ACC112 (cell line): ENCODE measurements around the gene HCN2.
A peak's percentile ranks its signal among the peaks of the same experiment; 100 is the strongest.

ENCODE experiments used
- H2AFZ ChIP-seq: fragments of 200-600 bp; sonication (generic); one replicate; pipeline ENCODE4 v1.6.0; 2017; ENCODE audit warnings: antibody characterized with exemption, low read length; ENCODE audit not compliant: unreplicated experiment
- H3K27ac ChIP-seq: fragments of 200-600 bp; sonication (generic); 2 replicates; pipeline ENCODE4 v1.5.1; 2014; ENCODE audit warnings: low read depth, mild to moderate bottlenecking, antibody characterized with exemption, low read length, moderate library complexity
- H3K27me3 ChIP-seq: fragments of 200-600 bp; sonication (generic); 2 replicates; pipeline ENCODE4 v1.6.1; 2014; ENCODE audit warnings: mild to moderate bottlenecking, antibody characterized with exemption, low read length, moderate library complexity, mixed read lengths; ENCODE audit not compliant: insufficient read depth
- H3K36me3 ChIP-seq: fragments of 200-600 bp; sonication (generic); 2 replicates; pipeline ENCODE4 v1.6.1; 2016; ENCODE audit warnings: mild to moderate bottlenecking, antibody characterized with exemption, low read length, moderate library complexity, mixed read lengths; ENCODE audit not compliant: insufficient read depth
- H3K4me1 ChIP-seq: fragments of 200-600 bp; sonication (generic); one replicate; pipeline ENCODE4 v1.6.1; 2016; ENCODE audit warnings: low read length, mixed read lengths; ENCODE audit not compliant: insufficient read depth, unreplicated experiment, control insufficient read depth
- H3K4me3 ChIP-seq: fragments of 200-600 bp; sonication (generic); 2 replicates; pipeline ENCODE4 v1.5.1; 2014; ENCODE audit warnings: mild to moderate bottlenecking, low read depth, low read length
- H3K79me2 ChIP-seq: fragments of 200-600 bp; sonication (generic); one replicate; pipeline ENCODE4 v1.6.0; 2016; ENCODE audit warnings: low read length; ENCODE audit not compliant: control insufficient read depth, unreplicated experiment, insufficient read depth

Gene HCN2

DNA sequence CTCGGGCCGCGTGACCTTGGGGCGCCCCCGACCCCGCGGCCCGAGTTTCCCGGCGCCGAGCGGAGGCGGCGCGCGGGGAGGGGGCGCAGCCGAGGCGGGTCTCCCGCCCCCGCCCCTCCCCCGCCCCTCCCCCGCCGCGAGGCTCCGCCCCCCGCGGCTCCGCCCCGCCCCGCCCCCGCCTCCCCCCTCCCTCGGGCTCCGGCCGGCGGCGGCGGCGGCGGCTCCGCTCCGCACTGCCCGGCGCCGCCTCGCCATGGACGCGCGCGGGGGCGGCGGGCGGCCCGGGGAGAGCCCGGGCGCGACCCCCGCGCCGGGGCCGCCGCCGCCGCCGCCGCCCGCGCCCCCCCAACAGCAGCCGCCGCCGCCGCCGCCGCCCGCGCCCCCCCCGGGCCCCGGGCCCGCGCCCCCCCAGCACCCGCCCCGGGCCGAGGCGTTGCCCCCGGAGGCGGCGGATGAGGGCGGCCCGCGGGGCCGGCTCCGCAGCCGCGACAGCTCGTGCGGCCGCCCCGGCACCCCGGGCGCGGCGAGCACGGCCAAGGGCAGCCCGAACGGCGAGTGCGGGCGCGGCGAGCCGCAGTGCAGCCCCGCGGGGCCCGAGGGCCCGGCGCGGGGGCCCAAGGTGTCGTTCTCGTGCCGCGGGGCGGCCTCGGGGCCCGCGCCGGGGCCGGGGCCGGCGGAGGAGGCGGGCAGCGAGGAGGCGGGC lies at the start of gene HCN2:
TSS of gene HCN2 (plus strand) at position 189 of the 703 bp plus-strand sequence. CDS start at position 254, 65 bp downstream.
- Histone ChIP-seq H3K27me3 (peaks cover 9% of the 10 kb centered on the region; the same call in 1 of the 2 replicates), H3K4me3 (peak within 1 kb of the TSS; percentile 33; the same call in 1 of the 2 replicates), H3K79me2 (no peaks in the 10 kb centered on the region), H3K36me3 (no peaks in the 10 kb centered on the region), H3K27ac (no peak within 1 kb of the TSS), H2AFZ (no peak within 1 kb of the TSS), H3K4me1 (peaks cover 15% of the 10 kb centered on the region)

GRCh38 chr19:540867-541637 lies 48.6 kb upstream of the HCN2 start:
- H3K4me1 ChIP-seq = no peaks in the 10 kb centered on the region
- no peaks in the 10 kb centered on the region for H3K27me3 ChIP-seq
- H2AFZ ChIP-seq = no peak overlapping the region
- no peaks in the 10 kb centered on the region for H3K36me3 ChIP-seq
- H3K27ac ChIP-seq = no peak overlapping the region
- no peaks in the 10 kb centered on the region for H3K79me2 ChIP-seq
- no peak overlapping the region for H3K4me3 ChIP-seq

GRCh38 chr19:541699-542098 lies 48.0 kb upstream of the HCN2 start:
- Histone ChIP-seq H3K27me3 (no peaks in the 10 kb centered on the region), H3K36me3 (no peaks in the 10 kb centered on the region), H2AFZ (no peak overlapping the region), H3K4me3 (no peak overlapping the region), H3K79me2 (no peaks in the 10 kb centered on the region), H3K27ac (no peak overlapping the region), H3K4me1 (no peaks in the 10 kb centered on the region)

GRCh38 chr19:542173-542866 lies 47.4 kb upstream of the HCN2 start:
- Histone ChIP-seq H3K4me3 (no peak overlapping the region), H3K79me2 (no peaks in the 10 kb centered on the region), H2AFZ (no peak overlapping the region), H3K27me3 (no peaks in the 10 kb centered on the region), H3K36me3 (no peaks in the 10 kb centered on the region), H3K27ac (no peak overlapping the region), H3K4me1 (no peaks in the 10 kb centered on the region)

DNA sequence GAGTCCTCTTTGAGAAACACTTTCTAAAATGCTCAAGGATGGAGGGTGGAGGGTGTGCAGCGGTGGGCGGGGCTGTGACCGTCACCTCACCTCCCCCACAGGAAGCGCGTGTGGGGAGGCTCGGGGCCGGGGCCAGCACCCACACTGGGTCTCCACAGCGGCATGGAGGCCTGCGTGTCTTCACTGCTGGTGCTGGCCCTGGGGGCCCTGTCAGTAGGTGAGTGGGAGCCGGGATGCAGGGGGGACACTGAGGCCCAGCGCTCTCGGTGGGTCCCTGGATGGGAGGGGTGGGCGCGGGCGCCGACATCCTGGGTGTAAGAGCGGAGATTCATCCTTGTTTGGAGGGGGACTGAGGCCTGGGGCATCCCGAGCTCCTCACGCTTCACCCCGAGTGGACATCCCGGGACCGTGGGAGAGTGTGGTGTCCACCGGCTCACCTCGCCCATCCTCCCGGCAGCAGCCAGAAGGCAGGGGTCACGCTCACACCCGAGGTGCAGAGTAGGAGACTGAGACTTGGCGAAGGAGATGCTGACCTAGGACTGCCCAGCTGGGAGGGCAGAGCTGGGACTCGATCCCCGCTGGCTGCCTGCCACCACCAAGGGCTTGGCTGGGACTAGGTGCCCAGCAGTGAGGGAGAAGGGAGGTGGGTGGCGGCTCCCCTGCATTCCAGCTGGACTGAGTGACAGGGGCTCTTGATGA lies 45.6 kb upstream of the HCN2 start, which contains the start of gene GZMM:
TSS of gene GZMM (plus strand) at position 144 of the 699 bp plus-strand sequence. CDS start at position 163, 19 bp downstream.
- H3K4me1 ChIP-seq = no peaks in the 10 kb centered on the region
- no peak within 1 kb of the TSS for H3K27ac ChIP-seq
- H2AFZ ChIP-seq = no peak within 1 kb of the TSS

DNA sequence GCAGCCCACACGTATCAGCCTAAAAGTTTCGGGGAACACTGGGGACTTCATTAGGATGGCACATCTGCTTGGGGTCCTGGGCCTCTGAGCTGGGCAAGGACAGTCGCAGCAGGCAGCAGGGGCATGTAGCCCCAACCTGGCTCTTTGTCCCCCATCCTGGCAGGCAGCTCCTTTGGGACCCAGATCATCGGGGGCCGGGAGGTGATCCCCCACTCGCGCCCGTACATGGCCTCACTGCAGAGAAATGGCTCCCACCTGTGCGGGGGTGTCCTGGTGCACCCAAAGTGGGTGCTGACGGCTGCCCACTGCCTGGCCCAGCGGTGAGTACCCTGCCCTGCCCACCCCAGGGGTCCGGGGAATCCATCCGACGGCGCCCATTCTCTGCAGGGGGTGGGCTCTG lies 42.6 kb upstream of the HCN2 start:
- H3K36me3 ChIP-seq = no peaks in the 10 kb centered on the region
- no peaks in the 10 kb centered on the region for H3K4me1 ChIP-seq
- H3K4me3 ChIP-seq = no peak overlapping the region
- no peak overlapping the region for H3K27ac ChIP-seq
- no peak overlapping the region for H2AFZ ChIP-seq
- no peaks in the 10 kb centered on the region for H3K27me3 ChIP-seq
- no peaks in the 10 kb centered on the region for H3K79me2 ChIP-seq

More for the DNA sequence above, 45.6 kb upstream of the HCN2 start, which contains the start of gene GZMM:
- no peaks in the 10 kb centered on the region for H3K79me2 ChIP-seq
- H3K36me3 ChIP-seq = no peaks in the 10 kb centered on the region
- no peak within 1 kb of the TSS for H3K4me3 ChIP-seq
- H3K27me3 ChIP-seq = no peaks in the 10 kb centered on the region

- H3K79me2 ChIP-seq = no peaks in the 10 kb centered on the region
- H3K27me3 ChIP-seq = no peaks in the 10 kb centered on the region
- no peak overlapping the region for H3K4me3 ChIP-seq
- no peaks in the 10 kb centered on the region for H3K36me3 ChIP-seq
- no peak overlapping the region for H3K27ac ChIP-seq
- no peak overlapping the region for H2AFZ ChIP-seq
- H3K4me1 ChIP-seq = no peaks in the 10 kb centered on the region
Observed at GRCh38 chr19:547836-548720, 41.6 kb upstream of the HCN2 start.

GRCh38 chr19:548886-549830 lies 40.5 kb upstream of the HCN2 start:
- no peaks in the 10 kb centered on the region for H3K4me1 ChIP-seq
- no peak overlapping the region for H3K27ac ChIP-seq
- H3K79me2 ChIP-seq = no peaks in the 10 kb centered on the region
- no peaks in the 10 kb centered on the region for H3K36me3 ChIP-seq
- H2AFZ ChIP-seq = no peak overlapping the region
- H3K27me3 ChIP-seq = no peaks in the 10 kb centered on the region
- H3K4me3 ChIP-seq = no peak overlapping the region

DNA sequence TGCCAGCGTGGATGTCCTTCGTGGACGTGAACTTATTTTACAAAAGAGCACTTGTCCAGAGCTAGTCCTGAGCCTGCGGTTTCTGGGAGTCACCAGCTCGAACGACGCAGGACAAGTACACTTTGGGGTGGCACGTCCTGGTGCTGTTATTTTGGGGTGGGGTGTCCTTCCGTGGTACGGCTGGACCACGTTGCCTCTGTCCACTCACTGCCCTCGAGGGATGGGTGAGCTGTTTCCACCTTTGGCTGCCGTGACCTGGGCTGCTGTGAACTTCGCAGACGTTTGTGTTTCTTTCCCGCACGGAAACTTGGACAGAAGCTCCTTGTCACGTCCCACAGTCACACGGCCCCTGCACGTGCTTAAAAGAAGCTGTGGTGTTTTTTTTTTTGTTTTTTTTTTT lies 34.9 kb upstream of the HCN2 start:
- no peaks in the 10 kb centered on the region for H3K4me1 ChIP-seq
- H3K79me2 ChIP-seq = no peaks in the 10 kb centered on the region
- H3K4me3 ChIP-seq = no peak overlapping the region
- H2AFZ ChIP-seq = no peak overlapping the region
- no peak overlapping the region for H3K27ac ChIP-seq
- no peaks in the 10 kb centered on the region for H3K36me3 ChIP-seq
- H3K27me3 ChIP-seq = no peaks in the 10 kb centered on the region
